ENCODE results near the gene MYH2.
"Not testable (repeated sequence)": the region's sequence is repeated elsewhere in the genome, so short reads cannot be mapped to it uniquely, and the experiment has no call there.

Gene MYH2

GRCh38 chr17:10557422-10557821 is 8.0 kb upstream of the MYH2 start:
- TF ChIP-seq CTCF (IDR thresholded peaks at IDR 0.05) = no peak
- no peak overlapping the region for H3K4me2 ChIP-seq (ENCODE audit: low read length)
- H3K4me1 ChIP-seq = no peaks in the 10 kb centered on the region
- no peak overlapping the region for H3K27ac ChIP-seq
- no peak overlapping the region for H2AFZ ChIP-seq
- no peaks in the 10 kb centered on the region for H3K27me3 ChIP-seq (ENCODE audit: control insufficient read depth, insufficient read depth, low read length)
- H3K36me3 ChIP-seq (ENCODE audit: control insufficient read depth, insufficient read depth, low read length) = no peaks in the 10 kb centered on the region
- H3K9ac ChIP-seq = no peak overlapping the region
- H3K9me3 ChIP-seq (ENCODE audit: control insufficient read depth, low read length) = no peaks in the 10 kb centered on the region
- no peaks in the 10 kb centered on the region for H3K79me2 ChIP-seq
- H3K4me3 ChIP-seq (ENCODE audit: low read depth, low read length) = no peak overlapping the region

- Histone ChIP-seq H3K9ac (no peak overlapping the region), H3K4me3 (ENCODE audit: low read depth, low read length) (no peak overlapping the region), H3K4me1 (no peaks in the 10 kb centered on the region), H3K4me2 (ENCODE audit: low read length) (no peak overlapping the region), H3K27ac (no peak overlapping the region), H3K79me2 (no peaks in the 10 kb centered on the region), H3K36me3 (ENCODE audit: control insufficient read depth, insufficient read depth, low read length) (no peaks in the 10 kb centered on the region), H2AFZ (no peak overlapping the region), H3K27me3 (ENCODE audit: control insufficient read depth, insufficient read depth, low read length) (no peaks in the 10 kb centered on the region), H3K9me3 (ENCODE audit: control insufficient read depth, low read length) (no peaks in the 10 kb centered on the region)
- TF ChIP-seq CTCF (IDR thresholded peaks at IDR 0.05) = no peak
Observed at GRCh38 chr17:10556301-10557005, 7.0 kb upstream of the MYH2 start.

GRCh38 chr17:10550014-10550413 is 556 bp upstream of the MYH2 start:
- H3K9ac ChIP-seq = no peak overlapping the region
- no peaks in the 10 kb centered on the region for H3K36me3 ChIP-seq (ENCODE audit: control insufficient read depth, insufficient read depth, low read length)
- H3K9me3 ChIP-seq (ENCODE audit: control insufficient read depth, low read length) = no peaks in the 10 kb centered on the region
- H3K4me3 ChIP-seq (ENCODE audit: low read depth, low read length) = no peak overlapping the region
- no peak overlapping the region for H3K4me2 ChIP-seq (ENCODE audit: low read length)
- no peak overlapping the region for H3K27ac ChIP-seq
- no peaks in the 10 kb centered on the region for H3K79me2 ChIP-seq
- no peaks in the 10 kb centered on the region for H3K4me1 ChIP-seq
- no peak overlapping the region for H2AFZ ChIP-seq
- no peak for TF ChIP-seq CTCF (IDR thresholded peaks at IDR 0.05)
- no peaks in the 10 kb centered on the region for H3K27me3 ChIP-seq (ENCODE audit: control insufficient read depth, insufficient read depth, low read length)

GRCh38 chr17:10547351-10547750 is 2.1 kb downstream of the MYH2 start:
- no peaks in the 10 kb centered on the region for H3K79me2 ChIP-seq
- no peak overlapping the region for H3K4me3 ChIP-seq (ENCODE audit: low read depth, low read length)
- no peaks in the 10 kb centered on the region for H3K4me1 ChIP-seq
- H3K27me3 ChIP-seq (ENCODE audit: control insufficient read depth, insufficient read depth, low read length) = no peaks in the 10 kb centered on the region
- H3K27ac ChIP-seq = no peak overlapping the region
- TF ChIP-seq CTCF (IDR thresholded peaks at IDR 0.05) = no peak
- no peaks in the 10 kb centered on the region for H3K36me3 ChIP-seq (ENCODE audit: control insufficient read depth, insufficient read depth, low read length)
- H3K4me2 ChIP-seq (ENCODE audit: low read length) = no peak overlapping the region
- H2AFZ ChIP-seq = no peak overlapping the region
- H3K9ac ChIP-seq = no peak overlapping the region
- H3K9me3 ChIP-seq (ENCODE audit: control insufficient read depth, low read length) = no peaks in the 10 kb centered on the region

- not testable (repeated sequence) for H3K27ac ChIP-seq; H2AFZ ChIP-seq; H3K9ac ChIP-seq; H3K36me3 ChIP-seq (ENCODE audit: control insufficient read depth, insufficient read depth, low read length); H3K4me3 ChIP-seq (ENCODE audit: low read depth, low read length); H3K79me2 ChIP-seq; H3K27me3 ChIP-seq (ENCODE audit: control insufficient read depth, insufficient read depth, low read length); H3K4me2 ChIP-seq (ENCODE audit: low read length); H3K4me1 ChIP-seq; H3K9me3 ChIP-seq (ENCODE audit: control insufficient read depth, low read length)
Observed at GRCh38 chr17:10543486-10543885, 6.0 kb downstream of the MYH2 start.

GRCh38 chr17:10541179-10541578 is 8.3 kb downstream of the MYH2 start:
- H3K27ac ChIP-seq; H3K4me2 ChIP-seq (ENCODE audit: low read length); H3K9ac ChIP-seq; H3K4me3 ChIP-seq (ENCODE audit: low read depth, low read length); H3K27me3 ChIP-seq (ENCODE audit: control insufficient read depth, insufficient read depth, low read length); H3K79me2 ChIP-seq; H3K4me1 ChIP-seq; H2AFZ ChIP-seq; H3K36me3 ChIP-seq (ENCODE audit: control insufficient read depth, insufficient read depth, low read length); H3K9me3 ChIP-seq (ENCODE audit: control insufficient read depth, low read length): not testable (repeated sequence)

Data from parathyroid adenoma (tissue), 2 donors.